Liver (tissue), 9 donors: ENCODE results near the gene ZSCAN5B. TPM values are rescaled to one million over a fixed set of nuclear protein-coding genes. Genes with fewer than 3 reads are reported as not detected.
"Not testable (repeated sequence)": the region's sequence is repeated elsewhere in the genome, so short reads cannot be mapped to it uniquely, and the experiment has no call there.

ENCODE experiments used
- DNase-seq: peaks from one replicate; pipeline ENCODE4 v3.0.0-alpha.2; 2017; ENCODE audit warnings: low spot score
- H3K27ac ChIP-seq, 2 donors: one replicate each; pipeline ENCODE4 v1.7.0; 2013; ENCODE audit warnings: inconsistent platforms in 2 of 2, low read length in 2 of 2, control low read depth in 1 of 2, low read depth in 1 of 2, mild to moderate bottlenecking in 1 of 2
- H3K27me3 ChIP-seq, 4 donors: one replicate each; pipeline versions ENCODE4 v1.6.1 to v1.7.0; 2013; ENCODE audit warnings: low read length in 3 of 4, inconsistent platforms in 1 of 4, mild to moderate bottlenecking in 1 of 4, moderate library complexity in 1 of 4; ENCODE audit not compliant: control insufficient read depth in 4 of 4, insufficient read depth in 4 of 4
- H3K36me3 ChIP-seq, 4 donors: one replicate each; pipeline versions ENCODE4 v1.6.1 to v1.7.0; 2013; ENCODE audit warnings: low read length in 3 of 4, mild to moderate bottlenecking in 3 of 4, low read depth in 1 of 4, moderate library complexity in 1 of 4; ENCODE audit not compliant: control insufficient read depth in 4 of 4, insufficient read depth in 3 of 4
- H3K4me1 ChIP-seq, 4 donors: one replicate each; pipeline versions ENCODE4 v1.6.1 to v1.7.0; 2013; ENCODE audit warnings: low read length in 3 of 4, mild to moderate bottlenecking in 3 of 4, moderate library complexity in 1 of 4; ENCODE audit not compliant: control insufficient read depth in 4 of 4, insufficient read depth in 4 of 4
- H3K4me3 ChIP-seq, 3 donors: one replicate each; pipeline versions ENCODE4 v1.6.1 to v1.7.0; 2013; ENCODE audit warnings: low read length in 3 of 3, control low read depth in 1 of 3, low read depth in 1 of 3, mild to moderate bottlenecking in 1 of 3
- H3K9ac ChIP-seq, 2 donors: one replicate each; pipeline ENCODE4 v1.7.0; 2013; ENCODE audit warnings: low read length in 2 of 2, mild to moderate bottlenecking in 2 of 2, moderate library complexity in 2 of 2, control low read depth in 1 of 2, low read depth in 1 of 2
- H3K9me3 ChIP-seq, 4 donors: one replicate each; pipeline versions ENCODE4 v1.6.1 to v1.7.0; 2013; ENCODE audit warnings: low read length in 3 of 4; ENCODE audit not compliant: control insufficient read depth in 4 of 4
- ATF3 ChIP-seq: IDR thresholded peaks from 2 replicates; pipeline ENCODE4 v1.6.1; 2016; ENCODE audit warnings: antibody characterized with exemption
- CTCF ChIP-seq: fragments of 150-350 bp; IDR thresholded peaks from 2 replicates; pipeline ENCODE4 v1.5.1; 2017; ENCODE audit warnings: improper control_type of control experiment, low read depth, low read length; ENCODE audit not compliant: missing input control
- EGR1 ChIP-seq, 2 donors: IDR thresholded peaks; 2 replicates each; pipeline ENCODE4 v1.6.1; 2016 to 2018; ENCODE audit warnings: antibody characterized with exemption in 2 of 2, low read depth in 2 of 2
- FOXA1 ChIP-seq: IDR thresholded peaks from 2 replicates; pipeline ENCODE4 v1.6.1; 2016; ENCODE audit warnings: antibody characterized with exemption
- FOXA2 ChIP-seq: IDR thresholded peaks from 2 replicates; pipeline ENCODE4 v1.6.1; 2016; ENCODE audit warnings: antibody characterized with exemption
- GABPA ChIP-seq, 2 donors: IDR thresholded peaks in 1 of 2; conservative IDR thresholded peaks in 1 of 2; 2 replicates each; pipeline ENCODE4 v1.6.1; 2016; ENCODE audit warnings: antibody characterized with exemption in 2 of 2, mild to moderate bottlenecking in 1 of 2, moderate library complexity in 1 of 2
- HNF4A ChIP-seq, 2 donors: conservative IDR thresholded peaks; 2 replicates each; pipeline ENCODE4 v1.6.1; 2016; ENCODE audit warnings: antibody characterized with exemption in 2 of 2, mild to moderate bottlenecking in 2 of 2
- HNF4G ChIP-seq: IDR thresholded peaks from 2 replicates; pipeline ENCODE4 v1.6.1; 2016; ENCODE audit warnings: antibody characterized with exemption
- JUND ChIP-seq, 2 donors: IDR thresholded peaks; 2 replicates each; pipeline ENCODE4 v1.6.1; 2016; ENCODE audit warnings: antibody characterized with exemption in 2 of 2
- MAX ChIP-seq: IDR thresholded peaks from 2 replicates; pipeline ENCODE4 v1.6.1; 2016; ENCODE audit warnings: antibody characterized with exemption
- NR2F2 ChIP-seq: IDR thresholded peaks from 2 replicates; pipeline ENCODE4 v1.6.1; 2016; ENCODE audit warnings: antibody characterized with exemption
- RAD21 ChIP-seq, 2 donors: IDR thresholded peaks; 2 replicates each; pipeline ENCODE4 v1.6.1; 2016; ENCODE audit warnings: antibody characterized with exemption in 2 of 2, mild to moderate bottlenecking in 2 of 2
- RXRA ChIP-seq, 2 donors: IDR thresholded peaks; 2 replicates each; pipeline ENCODE4 v1.6.1; 2017 to 2018; ENCODE audit warnings: antibody characterized with exemption in 2 of 2, mild to moderate bottlenecking in 1 of 2
- SP1 ChIP-seq: IDR thresholded peaks from 2 replicates; pipeline ENCODE4 v1.6.1; 2018; ENCODE audit warnings: antibody characterized with exemption, mild to moderate bottlenecking
- TAF1 ChIP-seq: conservative IDR thresholded peaks from 2 replicates; pipeline ENCODE4 v1.6.1; 2016; ENCODE audit warnings: antibody characterized with exemption, mild to moderate bottlenecking
- YY1 ChIP-seq: IDR thresholded peaks from 2 replicates; pipeline ENCODE4 v1.6.1; 2016; ENCODE audit warnings: antibody characterized with exemption, mild to moderate bottlenecking
- WGBS: extraction: QIAGEN DNeasy Blood & Tissue Kit; methylation state at CpG from one replicate; pipeline ENCODE4 v1.1.7; 2013; 5-methylcytosine and 5-hydroxymethylcytosine counted together
- polyA plus RNA-seq, 2 donors: library from polyadenylated mRNA; stranded (reverse) in 1 of 2; unstranded in 1 of 2; fragments of 200-250 nt in 1 of 2; fragments of >200 nt in 1 of 2; fragmentation: Nextera tagmentation in 1 of 2; extraction: Ambion mirVana in 1 of 2; gene quantifications; one replicate each; pipeline versions ENCODE4 v1.2.1 to v1.2.3, GENCODE V29; 2013 to 2015
- total RNA-seq, 2 donors: library from RNA; depleted of rRNA; stranded (reverse); fragments of >200 nt; gene quantifications; one replicate each; pipeline ENCODE4 v1.2.3, GENCODE V29; 2014
- donor health status: healthy.
- donor health status: healthy.
- donor health status: healthy.
- donor health status: healthy.
- donor health status: healthy.

Gene ZSCAN5B
- total and polyA plus RNA-seq, 4 donors, result 0.08 TPM; not detected in 3

- no peaks in the 10 kb centered on the region for H3K9me3 ChIP-seq
- no peak overlapping the region for H3K4me3 ChIP-seq
- no peak for DNase-seq
- no peak for TF ChIP-seq MAX
- no peak overlapping the region for H3K27ac ChIP-seq
- no peaks in the 10 kb centered on the region for H3K27me3 ChIP-seq
- H3K4me1 ChIP-seq, result no peaks in the 10 kb centered on the region
- no peaks in the 10 kb centered on the region for H3K36me3 ChIP-seq
- 90% methylated on average over 12 of the region's 12 CpGs for WGBS
- no peak overlapping the region for H3K9ac ChIP-seq
These were observed 11.5 kb upstream of the ZSCAN5B start for GRCh38 chr19:56209091-56209490.

- not testable (repeated sequence) for DNase-seq, H3K4me3 ChIP-seq, H3K27ac ChIP-seq, H3K9me3 ChIP-seq, H3K36me3 ChIP-seq, H3K4me1 ChIP-seq, H3K27me3 ChIP-seq, H3K9ac ChIP-seq
- WGBS, result 76% methylated on average over 5 of the region's 5 CpGs
These were observed 10.0 kb upstream of the ZSCAN5B start for GRCh38 chr19:56207581-56207980.

- no peak within 1 kb of the TSS for H3K9ac ChIP-seq
- no peaks in the 10 kb centered on the region for H3K27me3 ChIP-seq
- H3K4me1 ChIP-seq, result peaks cover 0 to 10% (median 8%) of the 10 kb centered on the region in 4 donors
- no peak for TF ChIP-seq MAX
- no peak for TF ChIP-seq JUND (IDR thresholded peaks at IDR 0.05)
- no peak for TF ChIP-seq GABPA (IDR thresholded peaks at IDR 0.05 in 1 of 2, conservative IDR thresholded peaks at IDR 0.05 in 1 of 2)
- TF ChIP-seq SP1, result no peak
- no peak within 1 kb of the TSS for H3K4me3 ChIP-seq
- DNase-seq, result no peak
- no peaks in the 10 kb centered on the region for H3K36me3 ChIP-seq
- WGBS, result 78% methylated on average over 3 of the region's 3 CpGs
- H3K27ac ChIP-seq, result no peak within 1 kb of the TSS
- no peaks in the 10 kb centered on the region for H3K9me3 ChIP-seq
These were observed 4.4 kb upstream of the ZSCAN5B start, which contains the start of gene ZSCAN5C for GRCh38 chr19:56201973-56202372. Gene ZSCAN5C, plus strand, starts transcription at chr19:56202273. Its CDS starts 3,641 bp downstream, at chr19:56205914.

GRCh38 chr19:56199687-56200086 lies 2.1 kb upstream of the ZSCAN5B start:
- peak overlapping the region in 1 of 2 donors; percentile 43 for H3K27ac ChIP-seq
- H3K9me3 ChIP-seq, result no peaks in the 10 kb centered on the region
- H3K27me3 ChIP-seq, result no peaks in the 10 kb centered on the region
- DNase-seq, result no peak
- no peak overlapping the region for H3K9ac ChIP-seq
- peaks cover 0 to 10% (median 8%) of the 10 kb centered on the region in 4 donors for H3K4me1 ChIP-seq
- H3K4me3 ChIP-seq, result no peak overlapping the region
- WGBS, result 40% methylated on average over 7 of the region's 7 CpGs
- TF ChIP-seq TAF1 (no peak), RXRA (IDR thresholded peaks at IDR 0.05) (peak; percentile 28 to 86), NR2F2 (no peak), FOXA1 (no peak), HNF4A (conservative IDR thresholded peaks at IDR 0.05) (peak; percentile 70 to 89), MAX (no peak), CTCF (no peak), FOXA2 (no peak), EGR1 (IDR thresholded peaks at IDR 0.05; ENCODE audit: low read depth in 2 of 2) (no peak), GABPA (IDR thresholded peaks at IDR 0.05 in 1 of 2, conservative IDR thresholded peaks at IDR 0.05 in 1 of 2) (peak in 1 of 2 donors; percentile 57), HNF4G (no peak), JUND (IDR thresholded peaks at IDR 0.05) (peak; percentile 19 to 67), YY1 (peak; percentile 14), RAD21 (IDR thresholded peaks at IDR 0.05) (peak in 1 of 2 donors; percentile 8), ATF3 (peak; percentile 24)
- H3K36me3 ChIP-seq, result no peaks in the 10 kb centered on the region
